CD4-positive, CD25-positive, alpha-beta regulatory T cell (primary cell): ENCODE measurements around the gene DGKB. TPM values are rescaled to one million over a fixed set of nuclear protein-coding genes. Genes with fewer than 3 reads are reported as not detected.
A peak's percentile ranks its signal among the peaks of the same experiment; 100 is the strongest.

Experiments used
- ATAC-seq, 2 donors: fragments of 150-1000 bp; cut with Tn5 transposase; one replicate each; pipeline ENCODE4 v1.10.0; 2021; ENCODE audit warnings: low read depth in 2 of 2, moderate number of reproducible peaks in 2 of 2, moderate library complexity in 1 of 2
- DNase-seq, 3 donors: peaks; one replicate each; pipeline versions ENCODE4 v3.0.0 to v3.0.0-alpha.2; 2012 to 2022; ENCODE audit warnings: mixed read lengths in 1 of 3
- H3K27ac ChIP-seq: one replicate; pipeline ENCODE4 v1.7.0; 2013; ENCODE audit warnings: mild to moderate bottlenecking, low read length; ENCODE audit not compliant: insufficient read depth, poor library complexity, severe bottlenecking
- H3K27me3 ChIP-seq: one replicate; pipeline ENCODE4 v1.7.0; 2013; ENCODE audit warnings: low read length; ENCODE audit not compliant: control insufficient read depth, insufficient read depth
- H3K36me3 ChIP-seq: one replicate; pipeline ENCODE4 v1.7.0; 2013; ENCODE audit warnings: mild to moderate bottlenecking, low read length, moderate library complexity; ENCODE audit not compliant: control insufficient read depth, insufficient read depth
- H3K4me1 ChIP-seq: 2 replicates; pipeline ENCODE4 v1.7.0; 2013; ENCODE audit warnings: mild to moderate bottlenecking, low read length; ENCODE audit not compliant: insufficient read depth, control insufficient read depth, poor library complexity, severe bottlenecking
- H3K4me3 ChIP-seq: one replicate; pipeline ENCODE4 v1.7.0; 2013; ENCODE audit warnings: low read depth, mild to moderate bottlenecking, low read length, moderate library complexity
- H3K9me3 ChIP-seq, 2 experiments: 1 replicate in 1 of 2; 2 replicates in 1 of 2; pipeline ENCODE4 v1.7.0; 2013; ENCODE audit warnings: low read length in 2 of 2, mild to moderate bottlenecking in 1 of 2, moderate library complexity in 1 of 2; ENCODE audit not compliant: control insufficient read depth in 2 of 2
- H3K27ac Mint-ChIP-seq, 3 donors: one replicate each; pipeline ENCODE4 v1.8.0; 2020 to 2022; ENCODE audit warnings: mild to moderate bottlenecking in 3 of 3, mixed read lengths in 3 of 3, moderate library complexity in 2 of 3
- H3K27me3 Mint-ChIP-seq: one replicate; pipeline ENCODE4 v1.8.0; 2022; ENCODE audit warnings: mild to moderate bottlenecking, mixed read lengths
- H3K36me3 Mint-ChIP-seq: one replicate; pipeline ENCODE4 v1.8.0; 2020; ENCODE audit warnings: mixed read lengths
- H3K4me1 Mint-ChIP-seq, 4 donors: one replicate each; pipeline ENCODE4 v1.8.0; 2020 to 2022; ENCODE audit warnings: mixed read lengths in 4 of 4, mild to moderate bottlenecking in 1 of 4
- H3K4me3 Mint-ChIP-seq, 4 donors: one replicate each; pipeline ENCODE4 v1.8.0; 2020 to 2022; ENCODE audit warnings: mild to moderate bottlenecking in 4 of 4, mixed read lengths in 4 of 4, moderate library complexity in 3 of 4
- H3K9me3 Mint-ChIP-seq, 7 donors: one replicate each; pipeline ENCODE4 v1.8.0; 2020 to 2022; ENCODE audit warnings: mixed read lengths in 7 of 7, mild to moderate bottlenecking in 3 of 7, moderate library complexity in 2 of 7
- polyA plus RNA-seq, 4 donors: library from polyadenylated mRNA; unstranded; fragments of 300-500 nt; fragmentation: Illumina TruSeq; gene quantifications; one replicate each; pipeline ENCODE4 v1.2.3, GENCODE V29; 2021
- total RNA-seq: library from RNA; stranded (reverse); gene quantifications from one replicate; pipeline ENCODE4 v1.2.3, GENCODE V29; 2022

DGKB gene
- total and polyA plus RNA-seq, 5 donors from 2014 or later, result not detected

DNA sequence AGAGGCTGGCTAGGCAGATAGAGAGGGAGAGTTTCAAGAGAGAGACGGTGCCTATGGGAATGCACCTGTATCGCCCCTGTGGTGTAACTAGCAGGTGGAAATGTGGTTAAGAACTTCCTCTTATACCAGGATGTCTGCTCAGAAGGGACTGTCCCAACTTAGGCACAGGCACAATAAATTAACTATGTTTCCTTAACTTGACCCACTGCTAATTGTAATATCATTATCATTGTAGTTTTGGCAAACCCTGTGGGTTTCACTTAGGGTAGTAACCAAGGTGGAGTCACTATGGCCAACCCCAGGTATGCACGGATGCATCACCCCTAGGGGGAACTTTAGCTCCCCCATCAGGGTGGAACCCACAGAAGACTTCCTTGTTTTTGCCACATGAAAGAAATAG is 455.7 kb downstream of the DGKB start:
- H3K9me3 Mint-ChIP-seq, result peaks cover 0 to 4% (median 2%) of the 10 kb centered on the region in 7 donors
- DNase-seq (no peak), ATAC-seq (peak in 1 of 2 donors; percentile 14)
- Histone ChIP-seq H3K27me3 (no peaks in the 10 kb centered on the region), H3K9me3 (no peaks in the 10 kb centered on the region), H3K27ac (no peak overlapping the region), H3K36me3 (no peaks in the 10 kb centered on the region), H3K4me1 (no peaks in the 10 kb centered on the region), H3K4me3 (no peak overlapping the region)
- H3K27me3 Mint-ChIP-seq, result no peaks in the 10 kb centered on the region
- no peak overlapping the region for H3K27ac Mint-ChIP-seq
- H3K4me1 Mint-ChIP-seq, result no peaks in the 10 kb centered on the region
- no peaks in the 10 kb centered on the region for H3K36me3 Mint-ChIP-seq
- no peak overlapping the region for H3K4me3 Mint-ChIP-seq

GRCh38 chr7:14446219-14446618 is 456.3 kb downstream of the DGKB start:
- peaks cover 0 to 4% (median 2%) of the 10 kb centered on the region in 7 donors for H3K9me3 Mint-ChIP-seq
- H3K27ac Mint-ChIP-seq, result no peak overlapping the region
- Histone ChIP-seq H3K4me3 (no peak overlapping the region), H3K4me1 (no peaks in the 10 kb centered on the region), H3K9me3 (no peaks in the 10 kb centered on the region), H3K27me3 (no peaks in the 10 kb centered on the region), H3K27ac (no peak overlapping the region), H3K36me3 (no peaks in the 10 kb centered on the region)
- DNase-seq (no peak), ATAC-seq (no peak)
- no peaks in the 10 kb centered on the region for H3K27me3 Mint-ChIP-seq
- no peaks in the 10 kb centered on the region for H3K36me3 Mint-ChIP-seq
- H3K4me1 Mint-ChIP-seq, result no peaks in the 10 kb centered on the region
- H3K4me3 Mint-ChIP-seq, result no peak overlapping the region

- ATAC-seq, result no peak
- Histone ChIP-seq H3K36me3 (no peaks in the 10 kb centered on the region), H3K9me3 (no peaks in the 10 kb centered on the region), H3K27me3 (no peaks in the 10 kb centered on the region), H3K4me3 (no peak overlapping the region), H3K27ac (no peak overlapping the region), H3K4me1 (no peaks in the 10 kb centered on the region)
- H3K9me3 Mint-ChIP-seq, result peaks cover 0 to 6% (median 3%) of the 10 kb centered on the region in 7 donors
- H3K27ac Mint-ChIP-seq, result no peak overlapping the region
- no peaks in the 10 kb centered on the region for H3K4me1 Mint-ChIP-seq
- H3K27me3 Mint-ChIP-seq, result no peaks in the 10 kb centered on the region
- H3K36me3 Mint-ChIP-seq, result no peaks in the 10 kb centered on the region
- no peak overlapping the region for H3K4me3 Mint-ChIP-seq
- no peak for DNase-seq
These were observed 464.2 kb downstream of the DGKB start for GRCh38 chr7:14438366-14438765.

DNA sequence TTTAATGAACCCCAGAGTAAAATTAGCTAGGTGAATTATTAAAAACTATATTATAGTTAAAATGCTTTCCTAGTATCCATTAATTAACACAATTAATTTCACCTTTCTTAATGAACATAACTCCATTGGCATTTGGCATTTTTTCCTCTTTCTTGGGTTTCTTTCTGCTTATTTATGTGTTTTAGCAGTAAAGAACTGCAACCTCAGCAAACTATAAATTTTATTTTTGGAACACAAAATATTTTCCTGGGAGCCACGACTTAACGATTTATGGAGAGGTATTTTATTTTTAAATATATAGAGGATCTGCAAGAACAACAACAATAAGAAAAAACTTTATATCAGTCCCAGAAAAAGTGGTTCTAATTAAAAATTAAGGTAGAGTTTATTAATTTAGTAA is 465.7 kb downstream of the DGKB start:
- Mint-ChIP-seq H3K9me3 (peaks cover 0 to 6% (median 2%) of the 10 kb centered on the region in 7 donors), H3K36me3 (no peaks in the 10 kb centered on the region), H3K27ac (no peak overlapping the region), H3K4me3 (no peak overlapping the region), H3K27me3 (no peaks in the 10 kb centered on the region), H3K4me1 (no peaks in the 10 kb centered on the region)
- Histone ChIP-seq H3K27me3 (no peaks in the 10 kb centered on the region), H3K36me3 (no peaks in the 10 kb centered on the region), H3K27ac (no peak overlapping the region), H3K4me1 (no peaks in the 10 kb centered on the region), H3K9me3 (no peaks in the 10 kb centered on the region), H3K4me3 (no peak overlapping the region)
- ATAC-seq, result no peak
- no peak for DNase-seq

GRCh38 chr7:14432924-14433323 is 469.6 kb downstream of the DGKB start:
- Histone ChIP-seq H3K27ac (no peak overlapping the region), H3K4me1 (no peaks in the 10 kb centered on the region), H3K9me3 (no peaks in the 10 kb centered on the region), H3K36me3 (no peaks in the 10 kb centered on the region), H3K4me3 (no peak overlapping the region), H3K27me3 (no peaks in the 10 kb centered on the region)
- Mint-ChIP-seq H3K36me3 (no peaks in the 10 kb centered on the region), H3K27ac (no peak overlapping the region), H3K9me3 (peaks cover 0 to 5% (median 4%) of the 10 kb centered on the region in 7 donors), H3K4me3 (no peak overlapping the region), H3K27me3 (no peaks in the 10 kb centered on the region), H3K4me1 (no peaks in the 10 kb centered on the region)
- ATAC-seq (no peak), DNase-seq (no peak)

DNA sequence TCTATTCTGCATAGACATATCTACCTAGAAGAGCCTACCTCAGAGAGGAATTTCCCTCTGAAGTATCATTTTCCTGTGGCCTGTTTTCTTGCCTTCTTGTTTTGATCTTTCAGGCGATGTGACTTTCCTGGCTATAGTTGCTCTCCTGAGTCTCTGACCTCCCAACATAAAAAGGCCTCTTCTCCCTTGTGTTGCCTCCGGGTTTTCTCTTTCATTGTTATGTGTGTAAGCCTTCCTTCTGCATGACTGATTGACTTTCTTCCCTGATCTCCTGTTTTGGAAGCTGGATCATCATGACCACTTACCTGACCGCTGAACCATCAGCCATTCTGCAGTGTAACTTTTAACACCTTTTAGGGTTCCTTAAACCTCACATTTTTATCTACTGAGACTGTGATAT is 471.6 kb downstream of the DGKB start:
- DNase-seq (no peak), ATAC-seq (no peak)
- Mint-ChIP-seq H3K27me3 (no peaks in the 10 kb centered on the region), H3K4me1 (no peaks in the 10 kb centered on the region), H3K36me3 (no peaks in the 10 kb centered on the region), H3K4me3 (no peak overlapping the region), H3K9me3 (peaks cover 0 to 6% (median 4%) of the 10 kb centered on the region in 7 donors), H3K27ac (no peak overlapping the region)
- Histone ChIP-seq H3K27ac (no peak overlapping the region), H3K4me1 (no peaks in the 10 kb centered on the region), H3K27me3 (no peaks in the 10 kb centered on the region), H3K36me3 (no peaks in the 10 kb centered on the region), H3K9me3 (no peaks in the 10 kb centered on the region), H3K4me3 (no peak overlapping the region)

- Histone ChIP-seq H3K9me3 (no peaks in the 10 kb centered on the region), H3K4me1 (no peaks in the 10 kb centered on the region), H3K27me3 (no peaks in the 10 kb centered on the region), H3K36me3 (no peaks in the 10 kb centered on the region), H3K4me3 (no peak overlapping the region), H3K27ac (no peak overlapping the region)
- Mint-ChIP-seq H3K27ac (no peak overlapping the region), H3K4me1 (no peaks in the 10 kb centered on the region), H3K27me3 (no peaks in the 10 kb centered on the region), H3K4me3 (no peak overlapping the region), H3K9me3 (peaks cover 0 to 6% (median 2%) of the 10 kb centered on the region in 7 donors), H3K36me3 (no peaks in the 10 kb centered on the region)
- DNase-seq (no peak), ATAC-seq (no peak)
These were observed 477.0 kb downstream of the DGKB start for GRCh38 chr7:14425559-14425958.

DNA sequence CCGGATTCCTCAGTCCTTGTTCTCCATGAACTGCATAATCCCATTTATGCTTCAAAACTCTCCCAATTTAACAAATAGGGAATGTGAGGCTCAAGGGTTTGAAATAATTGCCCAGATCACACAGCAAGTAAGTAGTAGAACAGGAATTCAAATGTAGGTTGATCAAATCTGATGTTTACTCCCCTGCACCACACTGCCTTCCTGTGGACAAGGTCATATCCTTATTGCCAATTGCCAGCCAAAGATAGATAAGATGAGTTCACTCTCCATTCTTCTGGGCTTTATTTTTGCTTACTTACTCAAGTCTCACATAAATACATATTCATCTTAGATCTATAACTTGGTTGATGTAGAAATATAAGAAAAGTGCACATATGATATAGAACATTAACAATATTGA is 477.9 kb downstream of the DGKB start:
- H3K4me3 ChIP-seq, result no peak overlapping the region
- ATAC-seq (no peak), DNase-seq (no peak)
- no peaks in the 10 kb centered on the region for H3K36me3 ChIP-seq
- no peaks in the 10 kb centered on the region for H3K4me1 Mint-ChIP-seq
- H3K36me3 Mint-ChIP-seq, result no peaks in the 10 kb centered on the region
- no peak overlapping the region for H3K27ac Mint-ChIP-seq
- no peaks in the 10 kb centered on the region for H3K27me3 Mint-ChIP-seq
- H3K27ac ChIP-seq, result no peak overlapping the region
- H3K27me3 ChIP-seq, result no peaks in the 10 kb centered on the region
- no peaks in the 10 kb centered on the region for H3K4me1 ChIP-seq
- peaks cover 0 to 6% (median 2%) of the 10 kb centered on the region in 7 donors for H3K9me3 Mint-ChIP-seq
- H3K4me3 Mint-ChIP-seq, result no peak overlapping the region
- H3K9me3 ChIP-seq, result no peaks in the 10 kb centered on the region
